ENCODE measurements around the gene ENKUR.

Gene ENKUR

DNA sequence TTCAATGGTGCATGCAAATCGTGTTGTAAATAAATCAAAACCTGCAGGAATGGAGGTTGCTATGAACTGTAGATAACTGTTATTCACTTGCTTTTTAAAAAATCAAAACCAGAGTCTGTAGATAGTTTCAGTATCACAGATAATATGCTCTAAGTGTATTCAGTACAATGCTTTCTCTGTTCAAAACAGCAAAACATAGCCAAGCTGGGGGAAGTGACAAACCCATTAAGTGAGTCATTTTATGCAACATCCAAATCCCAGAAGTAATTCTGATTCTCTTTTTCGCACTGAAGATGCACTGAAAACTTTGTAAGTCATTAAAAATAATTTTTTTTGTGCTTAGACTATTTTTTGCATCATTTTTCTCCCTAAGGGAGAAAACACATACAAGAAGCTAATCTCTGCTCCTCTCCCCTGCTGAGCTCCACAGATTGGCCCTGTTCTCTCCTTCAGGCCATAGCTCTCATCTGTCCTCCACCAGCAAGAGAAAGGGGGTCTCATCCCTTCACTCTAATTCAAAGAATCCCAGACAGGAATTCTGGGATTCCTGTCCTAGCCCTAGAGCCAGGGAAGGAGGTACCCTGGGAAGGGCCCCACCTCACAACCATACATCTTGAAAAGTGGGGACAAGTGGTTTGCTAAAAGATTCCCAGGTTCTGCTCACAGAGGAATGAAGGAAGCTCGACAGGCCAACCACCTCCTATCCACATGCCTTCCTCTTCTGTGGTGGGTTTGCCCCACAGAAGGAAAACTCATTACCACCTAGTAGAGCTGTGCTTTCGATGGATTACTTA, 68.5 kb downstream of the ENKUR start:
- no peak for DNase-seq (ENCODE audit: low read depth)

DNA sequence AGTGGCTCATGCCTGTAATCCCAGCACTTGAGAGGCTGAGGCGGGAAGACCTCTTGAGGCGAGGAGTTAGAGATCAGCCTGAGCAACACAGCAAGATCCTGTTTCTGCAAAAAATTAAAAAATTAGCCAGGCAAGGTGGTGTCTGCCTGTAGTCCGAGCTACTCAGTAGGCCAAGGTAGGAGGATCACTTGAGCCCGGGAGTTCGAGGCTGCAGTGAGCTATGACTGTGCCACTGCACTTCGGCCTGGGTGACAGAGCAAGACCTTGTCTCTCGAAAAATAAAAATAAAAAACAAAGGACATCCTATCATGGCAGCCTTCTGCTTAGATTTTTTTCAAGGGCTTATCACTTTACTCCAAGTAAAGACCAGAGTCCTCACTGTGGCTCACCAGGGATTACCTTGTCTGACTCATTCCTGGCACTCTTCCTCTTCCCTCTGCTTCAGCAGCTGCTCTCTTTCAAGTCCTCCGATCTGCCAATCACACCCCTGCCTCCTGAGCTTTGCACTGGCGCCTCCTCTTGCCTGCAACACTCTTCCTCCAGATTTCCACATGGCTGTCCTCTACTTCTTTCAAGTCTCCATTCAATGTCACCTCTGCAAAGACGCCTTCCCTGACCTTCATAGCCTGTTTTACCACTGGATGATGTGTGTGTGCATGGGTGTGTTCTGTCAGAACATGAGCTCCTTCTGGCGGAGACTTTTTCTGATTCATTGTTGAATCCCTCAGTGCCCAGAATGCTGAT, 71.3 kb downstream of the ENKUR start:
- DNase-seq (ENCODE audit: low read depth), result no peak

DNA sequence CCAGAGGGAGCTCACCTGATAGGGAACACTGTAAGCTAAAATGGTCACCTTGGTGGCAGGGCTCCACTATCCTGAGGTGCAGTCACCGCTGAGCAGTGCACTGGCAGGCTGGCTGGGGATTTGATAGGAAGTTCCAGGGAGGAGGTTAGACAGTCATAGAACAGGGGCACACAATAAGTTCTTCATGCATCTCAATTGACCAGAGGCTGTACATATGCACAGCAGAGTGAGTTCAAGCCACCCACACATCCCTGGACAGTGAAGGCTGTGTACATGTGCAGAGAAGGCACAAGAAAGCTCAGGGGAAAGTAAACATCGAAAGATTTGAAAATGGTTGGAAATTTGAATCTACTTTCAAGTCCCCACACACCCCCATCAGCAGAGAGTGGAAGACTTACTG, 77.4 kb downstream of the ENKUR start:
- DNase-seq (ENCODE audit: low read depth), result no peak

DNA sequence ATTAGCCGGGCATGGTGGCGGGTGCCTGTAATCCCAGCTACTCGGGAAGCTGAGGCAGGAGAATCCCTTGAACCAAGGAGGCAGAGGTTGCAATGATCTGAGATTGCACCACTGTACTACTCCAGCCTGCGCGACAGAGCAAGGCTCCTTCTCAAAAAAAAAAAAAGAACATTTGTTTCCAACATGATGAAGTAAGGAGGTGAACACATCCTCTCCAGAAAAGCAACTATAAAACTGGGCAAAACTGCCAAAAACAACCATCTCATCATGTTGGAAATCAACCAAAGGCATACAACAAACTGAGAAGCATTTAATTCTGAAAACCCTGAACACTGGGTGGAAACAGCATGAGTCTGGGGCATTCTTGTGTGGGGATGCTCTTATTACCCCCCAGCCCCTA, 77.9 kb downstream of the ENKUR start:
- no peak for DNase-seq (ENCODE audit: low read depth)

DNA sequence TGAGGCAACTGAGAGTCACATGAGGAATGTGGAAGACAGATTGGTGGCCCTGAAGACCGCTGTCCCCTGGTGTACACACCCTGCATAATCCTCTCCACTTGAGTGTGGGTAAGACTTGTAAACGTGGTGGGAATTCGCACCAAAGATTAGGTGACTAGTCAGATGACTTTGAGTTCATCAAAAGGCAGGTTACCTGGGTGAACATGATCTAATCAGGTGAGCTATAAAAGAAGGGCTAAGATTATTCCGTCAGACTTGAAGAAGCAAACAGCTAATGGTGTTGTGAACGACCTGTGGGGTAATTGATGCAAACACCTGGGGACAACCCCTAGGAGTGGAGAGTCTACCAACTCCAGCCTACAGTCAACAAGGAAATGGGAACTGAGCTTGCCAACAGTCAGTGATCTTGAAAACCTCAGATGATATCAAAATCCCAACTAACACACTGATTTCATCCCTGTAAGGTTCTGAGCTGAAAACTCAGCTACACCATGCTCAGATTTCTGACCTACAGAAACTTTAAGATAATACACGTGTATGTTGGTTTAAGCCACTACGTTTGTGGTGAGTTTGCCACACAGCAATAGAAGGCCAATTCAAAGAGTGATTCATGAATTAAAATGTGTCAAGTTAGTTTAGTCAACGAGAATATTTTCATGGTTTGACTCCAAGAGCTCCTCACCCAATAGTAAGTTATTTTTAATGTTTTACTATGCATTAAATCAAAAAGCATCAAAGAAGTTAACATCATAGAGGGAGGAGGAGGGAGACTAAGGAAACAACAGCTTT, 80.3 kb downstream of the ENKUR start:
- no peak for DNase-seq (ENCODE audit: low read depth)
